GM19025 (cell line): ENCODE data around the gene AGRN.
"Not testable (repeated sequence)": the region's sequence is repeated elsewhere in the genome, so short reads cannot be mapped to it uniquely, and the experiment has no call there.

Source experiments
- ATAC-seq: cut with Tn5 transposase; IDR thresholded peaks from one replicate; pipeline ENCODE4 v1.9.1; 2021; ENCODE audit warnings: mild to moderate bottlenecking, low read depth, moderate library complexity; ENCODE audit not compliant: unreplicated experiment

AGRN gene

DNA sequence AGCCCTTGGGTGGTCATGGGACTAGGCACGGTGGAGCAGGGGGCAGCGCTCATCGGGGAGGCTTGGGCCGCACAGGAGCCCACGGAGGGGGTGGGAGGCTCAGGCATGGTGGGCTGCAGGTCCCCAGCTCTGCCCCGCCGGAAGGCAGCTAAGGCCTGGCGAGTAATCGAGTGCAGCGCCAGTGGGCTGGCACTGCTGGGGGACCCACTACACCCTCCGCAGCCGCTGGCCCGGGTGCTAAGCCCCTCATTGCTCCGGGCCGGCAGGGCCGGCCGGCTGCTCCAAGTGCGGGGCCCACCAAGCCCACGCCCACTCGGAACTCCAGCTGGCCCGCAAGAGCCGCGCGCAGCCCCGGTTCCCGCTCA, 1.6 kb upstream of the AGRN start:
- ATAC-seq, result not testable (repeated sequence)

DNA sequence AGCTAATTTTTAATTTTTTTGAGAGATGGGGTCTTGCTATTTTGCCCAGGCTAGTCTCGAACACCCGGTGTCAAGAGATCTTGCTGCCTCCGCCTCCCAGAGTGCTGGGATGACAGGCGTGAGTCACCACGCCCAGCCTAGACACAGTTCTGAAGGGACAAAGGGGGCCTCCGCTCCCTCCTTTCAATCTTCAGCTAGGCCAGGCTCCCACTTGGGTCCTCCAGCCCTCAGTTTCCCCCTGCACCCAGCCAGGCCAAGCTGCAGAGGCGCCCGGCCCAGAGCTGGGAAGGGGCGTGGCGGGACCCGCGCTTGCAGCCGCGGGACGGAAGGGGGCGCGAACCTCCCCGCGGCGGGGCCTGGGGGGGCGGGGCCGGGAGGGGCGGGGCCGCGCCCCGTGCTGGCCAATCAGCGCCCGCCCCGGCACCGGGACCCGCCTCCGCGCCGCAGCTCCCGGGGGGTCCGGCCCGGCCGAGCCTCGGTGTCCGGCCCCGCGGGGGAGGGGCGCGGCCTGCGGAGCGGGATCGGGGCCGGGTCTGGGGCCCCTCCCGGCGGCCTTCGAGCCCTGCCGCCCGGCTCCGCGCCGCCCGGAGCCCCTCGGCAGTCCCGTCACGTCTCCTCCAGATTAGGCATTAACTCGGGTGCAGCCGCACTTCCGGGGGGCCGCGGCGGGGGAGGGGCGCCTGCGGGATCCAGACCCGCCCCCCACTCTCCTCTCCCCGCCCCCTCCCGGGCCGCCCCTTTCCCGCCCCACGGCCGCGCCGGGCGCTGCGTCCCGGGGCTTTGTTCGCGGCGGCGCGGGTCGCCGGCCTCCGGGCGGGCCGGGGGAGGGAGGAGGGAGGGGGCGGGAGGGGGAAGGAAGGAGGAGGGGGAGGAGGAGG, 559 bp upstream of the AGRN start:
- ATAC-seq, result peak; percentile 66

GRCh38 chr1:1020415-1021009, 592 bp downstream of the AGRN start:
- ATAC-seq, result peak; percentile 2

GRCh38 chr1:1021010-1021919, 1.3 kb downstream of the AGRN start:
- no peak for ATAC-seq

- no peak for ATAC-seq
These were observed 2.0 kb downstream of the AGRN start for GRCh38 chr1:1021920-1022259.

- ATAC-seq, result no peak
These were observed 2.5 kb downstream of the AGRN start for GRCh38 chr1:1022302-1023009.

- no peak for ATAC-seq
These were observed 3.8 kb downstream of the AGRN start for GRCh38 chr1:1023700-1024099.

DNA sequence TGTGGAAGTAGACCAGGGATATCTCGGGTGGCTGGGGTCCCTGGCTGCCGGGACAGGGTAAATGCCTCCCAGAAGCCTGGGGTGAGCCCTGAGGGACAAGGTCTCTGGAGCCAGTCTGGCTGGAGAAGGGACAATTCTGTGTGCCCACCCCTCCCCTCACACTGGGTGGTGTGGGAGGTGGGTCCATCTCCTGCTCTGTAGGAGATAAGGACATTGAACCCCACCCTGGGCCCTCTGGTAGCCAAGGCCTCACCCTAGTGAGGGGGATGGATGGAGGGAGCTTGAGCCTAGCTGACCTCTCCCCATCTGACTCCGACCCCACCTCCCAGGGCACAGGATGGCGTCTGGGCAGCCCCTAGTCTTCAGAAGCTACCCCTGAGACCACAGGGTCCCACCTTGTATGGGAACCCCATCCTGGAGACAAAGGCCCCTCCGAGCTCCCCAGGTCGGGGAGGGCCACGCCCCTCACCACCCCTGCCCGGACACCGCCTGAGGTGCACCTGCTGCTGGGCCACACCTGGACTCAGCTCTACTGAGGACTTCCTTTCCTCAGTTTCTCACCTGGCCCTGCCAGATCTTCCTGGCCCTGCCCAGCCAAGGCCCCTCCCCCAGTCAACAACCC, 4.3 kb downstream of the AGRN start:
- ATAC-seq, result no peak

DNA sequence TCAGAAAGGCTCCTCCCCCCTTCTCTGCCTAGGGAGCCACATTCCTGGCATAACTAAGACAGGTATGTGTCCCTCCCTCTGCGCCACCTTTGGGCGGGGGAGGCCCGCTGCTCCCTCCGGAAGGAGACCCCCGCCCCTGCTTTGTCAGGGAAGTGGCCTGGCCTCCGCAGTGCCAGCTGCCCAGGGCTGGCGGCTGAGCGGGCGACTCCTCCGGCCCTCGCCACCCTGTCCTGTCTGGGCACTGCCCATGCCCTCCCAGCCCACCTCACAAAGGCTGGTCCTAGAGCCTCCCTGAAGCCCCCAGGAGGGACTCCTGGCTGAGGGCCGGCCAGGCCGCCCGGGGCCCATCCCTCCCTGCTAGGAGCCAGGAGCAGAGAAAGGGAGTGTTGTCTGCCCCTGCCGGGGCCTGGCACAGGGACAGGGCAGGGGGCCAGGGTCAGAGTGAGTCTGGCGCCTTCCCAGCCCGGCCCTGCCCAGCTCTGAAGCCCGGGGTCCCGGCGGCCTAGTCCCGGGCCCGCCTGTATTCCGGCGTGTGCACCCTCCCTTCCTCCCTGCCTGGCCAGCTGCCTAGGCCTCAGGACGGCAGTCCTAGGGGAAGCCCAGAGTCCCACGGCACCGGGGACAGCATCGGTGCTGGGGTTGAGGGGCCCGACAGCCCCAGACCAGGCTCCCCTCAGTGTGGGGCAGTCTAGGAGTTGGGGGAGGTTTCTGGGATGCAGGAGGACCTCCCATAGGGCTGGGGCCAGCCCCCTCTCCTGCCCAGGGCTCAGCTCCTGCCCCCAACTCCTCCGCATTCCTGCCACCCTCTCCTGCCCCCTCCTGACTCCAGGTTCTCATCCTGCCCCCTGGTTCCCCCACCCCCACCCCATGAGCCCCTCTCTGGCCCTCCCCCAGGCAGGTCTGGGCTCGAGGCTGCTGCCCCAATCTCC, 5.1 kb downstream of the AGRN start:
- no peak for ATAC-seq

DNA sequence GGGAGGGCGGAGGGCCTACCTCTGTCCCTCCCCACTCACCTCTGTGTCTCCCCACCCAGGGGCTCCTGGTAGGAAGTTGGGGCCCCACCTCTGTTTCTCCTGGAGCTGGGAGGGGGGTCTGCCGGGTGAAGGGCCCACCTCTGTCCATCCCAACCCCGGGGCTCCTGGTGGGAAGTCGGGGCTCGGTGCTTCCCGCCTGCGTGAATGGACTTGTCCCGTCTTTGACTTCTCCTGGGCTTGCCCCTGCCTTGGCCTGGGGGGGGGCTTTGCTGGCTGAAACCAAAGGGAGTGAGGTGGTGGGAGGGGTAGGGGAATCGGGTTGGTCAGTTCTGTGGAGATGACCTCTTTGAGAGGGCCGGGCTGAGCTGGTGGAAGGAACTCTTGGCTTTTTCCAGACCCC, 5.8 kb downstream of the AGRN start:
- no peak for ATAC-seq

DNA sequence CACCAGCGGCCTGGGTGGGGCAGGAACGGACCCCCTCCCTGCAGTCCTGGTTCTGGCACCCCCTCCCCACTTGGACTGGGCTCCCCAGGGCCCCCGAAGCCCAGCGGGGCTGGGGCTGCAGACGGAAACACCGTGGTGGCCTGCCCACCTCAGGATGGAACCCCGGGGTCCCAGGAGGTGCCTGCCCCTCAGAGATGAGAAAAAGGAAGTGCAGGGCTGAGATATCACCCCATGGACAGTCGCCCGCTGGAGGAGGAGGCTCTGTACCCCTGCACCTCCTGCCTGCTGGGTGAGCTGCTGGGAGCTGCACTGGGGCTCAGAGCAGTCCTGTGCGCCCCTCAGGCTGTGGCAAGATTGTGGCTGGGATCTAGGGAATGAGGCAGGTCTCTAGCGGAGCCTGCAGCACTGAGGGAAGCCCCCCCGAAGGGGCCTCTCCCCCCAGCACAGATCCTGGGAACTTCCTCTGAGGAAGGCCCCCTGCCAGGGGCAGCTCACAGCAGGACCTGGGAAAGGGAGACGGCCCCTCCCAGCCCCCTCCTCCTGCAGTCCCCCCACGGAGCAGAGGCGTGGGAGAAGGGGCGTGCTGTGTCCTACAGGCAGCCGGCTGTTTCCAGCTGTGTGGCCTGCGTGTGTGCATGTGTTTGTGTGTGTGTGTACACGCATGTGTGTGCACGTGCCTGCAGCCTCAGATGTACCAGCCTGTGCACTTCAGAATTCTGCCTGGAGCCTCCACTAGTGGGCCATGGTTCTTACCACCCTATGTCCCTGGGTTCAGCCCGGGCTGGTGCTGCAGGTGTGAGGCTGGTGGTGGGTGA, 6.9 kb downstream of the AGRN start:
- ATAC-seq, result no peak

- ATAC-seq, result no peak
These were observed 7.9 kb downstream of the AGRN start for GRCh38 chr1:1027791-1028190.

DNA sequence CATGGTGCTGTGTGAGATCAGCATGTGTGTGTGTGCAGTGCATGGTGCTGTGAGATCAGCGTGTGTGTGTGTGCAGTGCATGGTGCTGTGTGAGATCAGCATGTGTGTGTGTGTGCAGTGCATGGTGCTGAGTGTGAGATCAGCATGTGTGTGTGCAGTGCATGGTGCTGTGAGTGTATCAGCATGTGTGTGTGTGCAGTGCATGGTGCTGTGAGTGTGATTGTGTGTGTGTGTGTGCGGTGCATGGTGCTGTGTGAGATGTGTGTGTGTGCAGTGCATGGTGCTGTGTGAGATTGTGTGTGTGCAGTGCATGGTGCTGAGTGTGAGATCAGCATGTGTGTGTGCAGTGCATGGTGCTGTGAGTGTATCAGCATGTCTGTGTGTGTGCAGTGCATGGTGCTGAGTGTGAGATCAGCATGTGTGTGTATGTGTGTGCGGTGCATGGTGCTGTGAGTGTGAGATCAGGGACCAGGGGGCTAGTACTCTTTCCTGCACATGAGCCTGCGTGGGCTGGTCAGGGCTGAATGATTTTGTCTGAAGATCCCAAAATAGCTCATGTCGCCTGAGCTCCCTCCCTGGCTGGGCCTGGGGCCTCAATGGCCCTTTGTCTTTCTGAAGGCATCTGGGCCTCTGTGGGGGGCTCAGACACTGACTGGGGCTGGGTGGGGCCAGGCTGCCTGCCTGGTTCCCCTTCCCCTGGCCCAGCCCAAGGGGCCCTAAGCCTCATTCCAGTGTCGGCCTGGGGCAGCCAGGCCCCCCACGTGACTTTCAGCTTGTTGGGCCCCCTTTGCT, 11.1 kb downstream of the AGRN start:
- ATAC-seq, result not testable (repeated sequence)

DNA sequence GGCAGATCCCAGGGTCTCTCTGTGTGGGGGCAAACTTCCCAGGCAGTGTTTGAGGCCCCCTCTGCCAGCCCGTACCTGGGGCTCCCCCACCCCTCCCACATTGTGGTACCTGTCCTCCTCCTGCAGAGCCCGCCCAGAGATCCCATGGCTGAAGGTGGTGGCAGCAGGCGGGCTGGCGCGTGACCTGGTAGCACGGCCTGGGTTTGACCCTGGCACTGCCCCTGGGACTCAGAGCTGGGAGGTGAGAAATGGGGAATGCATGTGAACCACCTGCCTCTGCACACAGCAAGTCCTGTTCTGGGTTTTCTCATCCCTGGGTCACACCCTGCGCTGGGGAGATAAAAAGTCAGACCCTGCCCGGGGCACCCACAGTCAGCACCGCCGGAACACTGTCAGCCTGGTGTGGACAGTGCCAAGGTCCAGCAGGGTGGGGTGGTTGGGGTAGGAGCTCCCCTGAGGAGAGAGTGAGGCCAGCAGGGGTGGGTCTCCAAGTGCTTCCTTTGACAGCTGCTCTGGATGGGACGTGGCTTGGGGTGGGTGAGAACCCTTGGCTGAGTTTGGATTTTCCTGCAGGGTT, 11.8 kb downstream of the AGRN start:
- no peak for ATAC-seq

GRCh38 chr1:1032424-1032823, 12.5 kb downstream of the AGRN start:
- ATAC-seq, result no peak

- peak; percentile 85 for ATAC-seq
These were observed 13.2 kb downstream of the AGRN start for GRCh38 chr1:1033009-1033587.
